ENCODE results near the gene SPINK6. TPM values are rescaled to one million over a fixed set of nuclear protein-coding genes. Genes with fewer than 3 reads are reported as not detected.

Gene SPINK6
- total and polyA plus RNA-seq, 3 donors from 2014 or later = not detected

GRCh38 chr5:148209151-148209770 is 6.4 kb downstream of the SPINK6 start:
- Histone ChIP-seq H3K9me3 (no peaks in the 10 kb centered on the region), H3K27me3 (no peaks in the 10 kb centered on the region), H3K36me3 (ENCODE audit: low read depth, missing control alignments) (no peaks in the 10 kb centered on the region), H3K4me1 (no peaks in the 10 kb centered on the region), H3K27ac (no peak overlapping the region), H3K4me3 (no peak overlapping the region)
- intact Hi-C loops (cut with DNase I; ENCODE audit: low total_unique reads) = no loop called here
- no peak for DNase-seq
- TF ChIP-seq CTCF (IDR thresholded peaks at IDR 0.05) (no peak), POLR2A (IDR thresholded peaks at IDR 0.05) (no peak)
- WGBS, 2 donors = 45 to 48% methylated on average over 3 of the region's 3 CpGs

GRCh38 chr5:148214665-148215185 is 11.9 kb downstream of the SPINK6 start:
- TF ChIP-seq POLR2A (IDR thresholded peaks at IDR 0.05) (no peak), CTCF (IDR thresholded peaks at IDR 0.05) (no peak)
- H3K27ac ChIP-seq = no peak overlapping the region
- intact Hi-C loops (cut with DNase I; ENCODE audit: low total_unique reads) = no loop called here
- no peak overlapping the region for H3K4me3 ChIP-seq
- no peaks in the 10 kb centered on the region for H3K4me1 ChIP-seq
- H3K27me3 ChIP-seq = no peaks in the 10 kb centered on the region
- no peak for DNase-seq
- 82 to 88% methylated on average over 1 of the region's 1 CpG for WGBS, 2 donors
- no peaks in the 10 kb centered on the region for H3K9me3 ChIP-seq
- no peaks in the 10 kb centered on the region for H3K36me3 ChIP-seq (ENCODE audit: low read depth, missing control alignments)

- Histone ChIP-seq H3K4me3 (no peak overlapping the region), H3K9me3 (no peaks in the 10 kb centered on the region), H3K36me3 (ENCODE audit: low read depth, missing control alignments) (no peaks in the 10 kb centered on the region), H3K27me3 (no peaks in the 10 kb centered on the region), H3K4me1 (no peaks in the 10 kb centered on the region), H3K27ac (no peak overlapping the region)
- intact Hi-C loops (cut with DNase I; ENCODE audit: low total_unique reads) = no loop called here
- no peak for TF ChIP-seq CTCF (IDR thresholded peaks at IDR 0.05)
- WGBS, 2 donors = 79 to 86% methylated on average over 6 of the region's 6 CpGs
- DNase-seq = no peak
Measured at GRCh38 chr5:148221508-148221907, 18.7 kb downstream of the SPINK6 start.

- no peaks in the 10 kb centered on the region for H3K36me3 ChIP-seq (ENCODE audit: low read depth, missing control alignments)
- H3K27me3 ChIP-seq = no peaks in the 10 kb centered on the region
- TF ChIP-seq CTCF (IDR thresholded peaks at IDR 0.05) = no peak
- no peak for TF ChIP-seq POLR2A (IDR thresholded peaks at IDR 0.05)
- intact Hi-C loops (cut with DNase I; ENCODE audit: low total_unique reads) = no loop called here
- H3K4me3 ChIP-seq = no peak overlapping the region
- DNase-seq = no peak
- WGBS, 2 donors = 81 to 86% methylated on average over 2 of the region's 2 CpGs
- no peaks in the 10 kb centered on the region for H3K9me3 ChIP-seq
- H3K27ac ChIP-seq = no peak overlapping the region
- no peaks in the 10 kb centered on the region for H3K4me1 ChIP-seq
Measured at GRCh38 chr5:148224117-148224742, 21.4 kb downstream of the SPINK6 start.
